H1 (cell line): ENCODE results near the gene ATG9B. TPM values are rescaled to one million over a fixed set of nuclear protein-coding genes. Genes with fewer than 3 reads are reported as not detected.
A peak's percentile ranks its signal among the peaks of the same experiment; 100 is the strongest.

Source experiments
- CTCF ChIA-PET: fragments of 300-600 bp; sonication (Branson Sonifier 250); formaldehyde crosslinking; loops from one replicate; lab custom pipeline; 2021; ENCODE audit not compliant: partially characterized antibody; lab: Charles Lee
- POLR2A ChIA-PET: fragments of 300-600 bp; sonication (Branson Sonifier 250); formaldehyde crosslinking; loops from one replicate; lab custom pipeline; 2021; ENCODE audit warnings: inconsistent platforms; ENCODE audit not compliant: partially characterized antibody; lab: Charles Lee
- DNase-seq, 2 experiments: peaks; one replicate each; pipeline versions ENCODE4 v3.0.0 to v3.0.0-alpha.2; 2010 to 2022; ENCODE audit warnings: low spot score in 2 of 2, low read depth in 1 of 2, mixed read lengths in 1 of 2
- FAIRE-seq: peaks from 2 replicates; lab custom pipeline; 2011; peaks lifted over from hg19 to GRCh38; lab: Jason Lieb, UNC
- H2AFZ ChIP-seq: 2 replicates; pipeline ENCODE4 v1.8.1; 2012; ENCODE audit warnings: low read length, inconsistent platforms
- H2AK5ac ChIP-seq: 2 replicates; pipeline ENCODE4 v1.6.1; 2013; ENCODE audit warnings: low read depth, low read length
- H2BK120ac ChIP-seq: replicated peaks from 2 replicates; pipeline ENCODE3; 2013; ENCODE audit warnings: low read depth, low read length, inconsistent platforms
- H2BK12ac ChIP-seq: 2 replicates; pipeline ENCODE4 v1.6.1; 2013; ENCODE audit warnings: low read depth, low read length
- H2BK15ac ChIP-seq: 2 replicates; pipeline ENCODE4 v1.6.1; 2013; ENCODE audit warnings: low read length
- H2BK20ac ChIP-seq: 2 replicates; pipeline ENCODE4 v1.6.1; 2013; ENCODE audit warnings: low read length
- H2BK5ac ChIP-seq: 2 replicates; pipeline ENCODE4 v1.6.1; 2013; ENCODE audit warnings: low read depth, low read length
- H3K14ac ChIP-seq: 2 replicates; pipeline ENCODE4 v1.6.1; 2013; ENCODE audit warnings: inconsistent platforms; ENCODE audit not compliant: insufficient read length
- H3K18ac ChIP-seq: 2 replicates; pipeline ENCODE4 v1.6.1; 2013; ENCODE audit warnings: low read length; ENCODE audit errors: extremely low read depth
- H3K23ac ChIP-seq: 2 replicates; pipeline ENCODE4 v1.6.1; 2013; ENCODE audit warnings: inconsistent platforms; ENCODE audit not compliant: insufficient read length
- H3K23me2 ChIP-seq: 2 replicates; pipeline ENCODE4 v1.6.1; 2013; ENCODE audit warnings: low read depth, low read length
- H3K27ac ChIP-seq: 2 replicates; pipeline ENCODE4 v1.6.1; 2011; ENCODE audit warnings: low read depth, low read length, inconsistent platforms
- H3K27me3 ChIP-seq, 4 experiments: replicated peaks in 1 of 4; 1 replicate in 1 of 4; 2 replicates in 3 of 4; pipeline versions ENCODE4 v1.6.1 to v1.8.1; 2011 to 2013; ENCODE audit warnings: low read length in 3 of 4, mild to moderate bottlenecking in 3 of 4, inconsistent platforms in 2 of 4, mixed read lengths in 2 of 4, moderate library complexity in 1 of 4; ENCODE audit not compliant: control insufficient read depth in 3 of 4, insufficient read depth in 3 of 4; ENCODE audit errors: extremely low read depth in 1 of 4
- H3K36me3 ChIP-seq, 4 experiments: 2 replicates each; pipeline versions ENCODE4 v1.6.1 to v1.8.1; 2011 to 2013; ENCODE audit warnings: mild to moderate bottlenecking in 4 of 4, low read length in 3 of 4, moderate library complexity in 2 of 4, control low read depth in 1 of 4, inconsistent platforms in 1 of 4; ENCODE audit not compliant: insufficient read depth in 4 of 4, control insufficient read depth in 2 of 4
- H3K4ac ChIP-seq: replicated peaks from 2 replicates; pipeline ENCODE3; 2013; ENCODE audit warnings: low read length, low read depth, mixed read lengths, inconsistent platforms; ENCODE audit not compliant: insufficient read length
- H3K4me1 ChIP-seq, 4 experiments: replicated peaks in 1 of 4; 1 replicate in 1 of 4; 2 replicates in 3 of 4; pipeline versions ENCODE4 v1.6.1 to v1.8.1; 2011 to 2013; ENCODE audit warnings: low read length in 3 of 4, inconsistent platforms in 2 of 4, mixed read lengths in 1 of 4; ENCODE audit not compliant: insufficient read depth in 4 of 4, control insufficient read depth in 3 of 4
- H3K4me2 ChIP-seq, 2 experiments: 2 replicates each; pipeline versions ENCODE4 v1.6.1 to v1.8.1; 2011 to 2013; ENCODE audit warnings: low read depth in 2 of 2, low read length in 2 of 2, control low read depth in 1 of 2, inconsistent platforms in 1 of 2, mild to moderate bottlenecking in 1 of 2; ENCODE audit not compliant: insufficient read depth in 1 of 2
- H3K4me3 ChIP-seq, 4 experiments: fragments of 200-600, 300-600 bp in 1 of 4; sonication (generic), shearing (Covaris generic), sonication (Bioruptor Twin) in 1 of 4; 2 replicates each; pipeline versions ENCODE4 v1.5.1 to v1.8.1; 2011 to 2016; ENCODE audit warnings: low read length in 4 of 4, low read depth in 3 of 4, control low read depth in 2 of 4, inconsistent platforms in 2 of 4, mild to moderate bottlenecking in 2 of 4, mixed read lengths in 1 of 4, moderate library complexity in 1 of 4; ENCODE audit not compliant: insufficient read depth in 2 of 4; ENCODE audit errors: extremely low read depth in 1 of 4
- H3K56ac ChIP-seq: replicated peaks from 2 replicates; pipeline ENCODE3; 2013; ENCODE audit warnings: low read depth, mild to moderate bottlenecking, mixed read lengths, low read length, inconsistent platforms; ENCODE audit not compliant: insufficient read length
- H3K79me1 ChIP-seq: 2 replicates; pipeline ENCODE4 v1.6.1; 2013; ENCODE audit warnings: low read depth, low read length, control low read depth
- H3K79me2 ChIP-seq, 2 experiments: 2 replicates each; pipeline versions ENCODE4 v1.6.1 to v1.8.1; 2012 to 2013; ENCODE audit warnings: low read length in 2 of 2, mild to moderate bottlenecking in 2 of 2, inconsistent platforms in 1 of 2; ENCODE audit not compliant: insufficient read depth in 2 of 2, control insufficient read depth in 1 of 2
- H3K9ac ChIP-seq, 4 experiments: replicated peaks in 1 of 4; 1 replicate in 1 of 4; 2 replicates in 3 of 4; pipeline versions ENCODE4 v1.6.1 to v1.8.1; 2011 to 2013; ENCODE audit warnings: low read depth in 3 of 4, low read length in 3 of 4, control low read depth in 2 of 4, mild to moderate bottlenecking in 2 of 4, moderate library complexity in 2 of 4, inconsistent platforms in 1 of 4; ENCODE audit errors: extremely low read depth in 1 of 4
- H3K9me3 ChIP-seq, 2 experiments: 2 replicates each; pipeline versions ENCODE4 v1.6.1 to v1.8.1; 2012 to 2013; ENCODE audit warnings: mild to moderate bottlenecking in 2 of 2, moderate library complexity in 2 of 2, control low read depth in 1 of 2, inconsistent platforms in 1 of 2, low read depth in 1 of 2, low read length in 1 of 2, mixed read lengths in 1 of 2; ENCODE audit not compliant: insufficient read depth in 2 of 2
- H4K20me1 ChIP-seq, 2 experiments: replicated peaks in 1 of 2; 2 replicates each; pipeline versions ENCODE3 to v1.8.1; 2011 to 2013; ENCODE audit warnings: inconsistent platforms in 2 of 2, low read length in 2 of 2, mild to moderate bottlenecking in 1 of 2; ENCODE audit not compliant: insufficient read depth in 2 of 2, control insufficient read depth in 1 of 2
- H4K5ac ChIP-seq: 2 replicates; pipeline ENCODE4 v1.6.1; 2013; ENCODE audit warnings: low read length, low read depth, mixed read lengths, inconsistent platforms; ENCODE audit not compliant: insufficient read length
- H4K8ac ChIP-seq: 2 replicates; pipeline ENCODE4 v1.8.0; 2013; ENCODE audit warnings: mild to moderate bottlenecking, moderate library complexity, low read length, inconsistent platforms; ENCODE audit not compliant: insufficient read depth; ENCODE audit errors: extremely low read depth
- H4K91ac ChIP-seq: replicated peaks from 2 replicates; pipeline ENCODE3; 2013; ENCODE audit warnings: low read length, mixed read lengths, inconsistent platforms; ENCODE audit not compliant: insufficient read length
- CREB1 ChIP-seq: IDR thresholded peaks from 2 replicates; pipeline ENCODE4 v1.6.1; 2012; ENCODE audit warnings: inconsistent platforms
- RAD21 ChIP-seq, 2 experiments: IDR thresholded peaks in 1 of 2; conservative IDR thresholded peaks in 1 of 2; 2 replicates each; pipeline ENCODE4 v1.6.1; 2011; ENCODE audit warnings: low read depth in 2 of 2, low read length in 2 of 2, improper control_type of control experiment in 1 of 2, inconsistent platforms in 1 of 2, mild to moderate bottlenecking in 1 of 2, moderate library complexity in 1 of 2
- SIN3A ChIP-seq, 2 experiments: IDR thresholded peaks in 1 of 2; conservative IDR thresholded peaks in 1 of 2; 2 replicates each; pipeline ENCODE4 v1.6.1; 2011 to 2012; ENCODE audit warnings: low read length in 2 of 2, improper control_type of control experiment in 1 of 2, low read depth in 1 of 2, mild to moderate bottlenecking in 1 of 2
- WGBS, 2 experiments: shearing (Covaris generic) in 1 of 2; methylation state at CpG; one replicate each; pipeline versions ENCODE4 v1.1.6 to v1.1.7; 2013 to 2015; ENCODE audit warnings: low lambda C conversion rate in 2 of 2, mixed read lengths in 2 of 2, inconsistent platforms in 1 of 2, low coverage in 1 of 2, missing lambda C conversion rate in 1 of 2; ENCODE audit not compliant: insufficient replicate concordance in 2 of 2, insufficient coverage in 1 of 2, insufficient read length in 1 of 2; ENCODE audit errors: extremely low coverage in 1 of 2, missing lambda C conversion rate in 1 of 2; 5-methylcytosine and 5-hydroxymethylcytosine counted together
- polyA plus RNA-seq, 7 experiments: library from polyadenylated mRNA; depleted of rRNA in 3 of 7; stranded (reverse) in 5 of 7; unstranded in 2 of 7; fragments of >200 nt in 5 of 7; fragments of 200-250 nt in 2 of 7; gene quantifications; 1 replicate in 5 of 7; 2 replicates in 1 of 7; 4 replicates in 1 of 7; pipeline versions ENCODE4 v1.2.1 to v1.2.3, GENCODE V29; 2011 to 2013; ENCODE audit warnings: missing spikeins in 2 of 7, mixed read lengths in 2 of 7
- total RNA-seq: library from RNA; stranded (reverse); fragmentation: NEBNext Ultra II Directional; extraction: Animal tissue kit (Norgen Biotek cat#: 25700); gene quantifications from 2 replicates; pipeline ENCODE4 v1.2.1, GENCODE V29; 2021
- TF ChIP-seq, protein P1 (sequence below): IDR thresholded peaks from 2 replicates; pipeline ENCODE4 v1.6.1; 2012; ENCODE audit warnings: inconsistent platforms
- TF ChIP-seq, protein P2 (sequence below), 3 experiments: IDR thresholded peaks; 1 replicate in 2 of 3; 2 replicates in 1 of 3; pipeline versions ENCODE4 v1.5.1 to v1.6.1; 2011; ENCODE audit warnings: low read length in 3 of 3, mild to moderate bottlenecking in 3 of 3, inconsistent platforms in 2 of 3, low read depth in 1 of 3, moderate library complexity in 1 of 3; ENCODE audit not compliant: insufficient read depth in 1 of 3; ENCODE audit errors: control extremely low read depth in 1 of 3

Gene ATG9B
- total and polyA plus RNA-seq, 2 of the 8 experiments (the other 6 are each of a cell fraction or from before 2014, with no cell fraction given), result 1.4 to 2.3 TPM

- TF ChIP-seq, protein P1, sequence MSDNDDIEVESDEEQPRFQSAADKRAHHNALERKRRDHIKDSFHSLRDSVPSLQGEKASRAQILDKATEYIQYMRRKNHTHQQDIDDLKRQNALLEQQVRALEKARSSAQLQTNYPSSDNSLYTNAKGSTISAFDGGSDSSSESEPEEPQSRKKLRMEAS, result no peak
- 0 out of 2 replicates have a peak, but pooled peaks have one; percentile 20 for TF ChIP-seq CREB1
- peak in 1 of 2 experiments; percentile 9; a peak in 1 of 4 replicates for TF ChIP-seq RAD21 (IDR thresholded peaks at IDR 0.05 in 1 of 2, conservative IDR thresholded peaks at IDR 0.05 in 1 of 2; ENCODE audit: low read depth in 2 of 2, low read length in 2 of 2)
- TF ChIP-seq SIN3A (conservative IDR thresholded peaks at IDR 0.05 in 1 of 2, IDR thresholded peaks at IDR 0.05 in 1 of 2; ENCODE audit: low read depth in 1 of 2, low read length in 2 of 2), result peak in 1 of 2 experiments; percentile 61; a peak in 2 of 4 replicates
- TF ChIP-seq, protein P2, sequence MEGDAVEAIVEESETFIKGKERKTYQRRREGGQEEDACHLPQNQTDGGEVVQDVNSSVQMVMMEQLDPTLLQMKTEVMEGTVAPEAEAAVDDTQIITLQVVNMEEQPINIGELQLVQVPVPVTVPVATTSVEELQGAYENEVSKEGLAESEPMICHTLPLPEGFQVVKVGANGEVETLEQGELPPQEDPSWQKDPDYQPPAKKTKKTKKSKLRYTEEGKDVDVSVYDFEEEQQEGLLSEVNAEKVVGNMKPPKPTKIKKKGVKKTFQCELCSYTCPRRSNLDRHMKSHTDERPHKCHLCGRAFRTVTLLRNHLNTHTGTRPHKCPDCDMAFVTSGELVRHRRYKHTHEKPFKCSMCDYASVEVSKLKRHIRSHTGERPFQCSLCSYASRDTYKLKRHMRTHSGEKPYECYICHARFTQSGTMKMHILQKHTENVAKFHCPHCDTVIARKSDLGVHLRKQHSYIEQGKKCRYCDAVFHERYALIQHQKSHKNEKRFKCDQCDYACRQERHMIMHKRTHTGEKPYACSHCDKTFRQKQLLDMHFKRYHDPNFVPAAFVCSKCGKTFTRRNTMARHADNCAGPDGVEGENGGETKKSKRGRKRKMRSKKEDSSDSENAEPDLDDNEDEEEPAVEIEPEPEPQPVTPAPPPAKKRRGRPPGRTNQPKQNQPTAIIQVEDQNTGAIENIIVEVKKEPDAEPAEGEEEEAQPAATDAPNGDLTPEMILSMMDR (IDR thresholded peaks at IDR 0.05; ENCODE audit: control extremely low read depth in 1 of 3, insufficient read depth in 1 of 3, low read depth in 1 of 3, low read length in 3 of 3), result peak in 2 of 3 experiments; percentile 23 to 33; a peak in 2 of 4 replicates
- no peak overlapping the region for H3K27ac ChIP-seq
- no peak for FAIRE-seq
- no peak overlapping the region for H2BK120ac ChIP-seq
- no peak overlapping the region for H2AFZ ChIP-seq
- H2BK12ac ChIP-seq, result no peak overlapping the region
- no peak overlapping the region; the same call in none of the 2 replicates for H4K8ac ChIP-seq
- no peak overlapping the region for H4K91ac ChIP-seq
- peak overlapping the region; percentile 38; the same call in 1 of the 2 replicates for H3K18ac ChIP-seq
- H2BK5ac ChIP-seq, result no peak overlapping the region
- no peak overlapping the region for H4K5ac ChIP-seq
- peak overlapping the region; percentile 56; the same call in 1 of the 2 replicates for H2AK5ac ChIP-seq
- no peak overlapping the region for H3K4ac ChIP-seq
- H3K79me1 ChIP-seq, result 0 out of 2 replicates have a peak, but pooled peaks cover 3% of the 10 kb centered on the region
- peaks cover 0 to 10% of the 10 kb centered on the region in 2 experiments for H4K20me1 ChIP-seq
- no peak overlapping the region for H2BK20ac ChIP-seq
- peaks cover 0 to 16% (median 5%) of the 10 kb centered on the region in 4 experiments; a peak in 5 of 7 replicates for H3K27me3 ChIP-seq
- CTCF ChIA-PET, result interaction anchor here (0.8 to 9.7 kb wide), 17 partner anchors 8 to 82 kb away, joined by 3 to 88 read pairs (median 6); partner anchors contain the start of genes ABCB8 and FASTK
- no peak overlapping the region for H3K9ac ChIP-seq
- H3K9me3 ChIP-seq, result no peaks in the 10 kb centered on the region
- no peak overlapping the region for H3K56ac ChIP-seq
- H3K4me3 ChIP-seq, result peak overlapping the region; percentile 71 to 91 (median 86)
- H3K79me2 ChIP-seq, result no peaks in the 10 kb centered on the region
- H3K23ac ChIP-seq, result no peak overlapping the region
- 14% methylated on average over 19 of the region's 29 CpGs; no CpG with 5 or more reads in 1 of the 2 experiments for WGBS, 2 experiments
- POLR2A ChIA-PET, result interaction anchor here (1.0 to 2.5 kb wide), 4 partner anchors 10 to 30 kb away, joined by 3 to 7 read pairs (median 5); partner anchors contain the start of gene ABCB8
- no peak for DNase-seq
- H3K14ac ChIP-seq, result no peak overlapping the region
- H3K23me2 ChIP-seq, result peaks cover 22% of the 10 kb centered on the region
- no peak overlapping the region for H2BK15ac ChIP-seq
- H3K4me2 ChIP-seq, result peak overlapping the region; percentile 86 to 98
- peaks cover 9 to 38% (median 27%) of the 10 kb centered on the region in 4 experiments for H3K4me1 ChIP-seq
- no peaks in the 10 kb centered on the region for H3K36me3 ChIP-seq
These were observed 32.6 kb upstream of the ATG9B start for GRCh38 chr7:151056666-151057505.
